Measurements from ENCODE around the gene PARP3. TPM values are rescaled to one million over a fixed set of nuclear protein-coding genes. Genes with fewer than 3 reads are reported as not detected.

PARP3 gene
- total and polyA plus RNA-seq, 9 of the 15 experiments (the other 6 are each of a cell fraction or from before 2014, with no cell fraction given): 0.46 to 6.6 (median 4.5) TPM

GRCh38 chr3:51963951-51964451, 21.8 kb downstream of the PARP3 start:
- POLR2A ChIA-PET: interaction anchor here (1.1 to 1.9 kb wide), 2 partner anchors 15 to 21 kb away, joined by 3 to 6 read pairs; no protein-coding TSS in a partner anchor
- BruUV-seq (replicated peaks): no TSS peak
- H2AFZ ChIP-seq (ENCODE audit: low read depth, low read length): no peak overlapping the region
- TF ChIP-seq, protein P1, sequence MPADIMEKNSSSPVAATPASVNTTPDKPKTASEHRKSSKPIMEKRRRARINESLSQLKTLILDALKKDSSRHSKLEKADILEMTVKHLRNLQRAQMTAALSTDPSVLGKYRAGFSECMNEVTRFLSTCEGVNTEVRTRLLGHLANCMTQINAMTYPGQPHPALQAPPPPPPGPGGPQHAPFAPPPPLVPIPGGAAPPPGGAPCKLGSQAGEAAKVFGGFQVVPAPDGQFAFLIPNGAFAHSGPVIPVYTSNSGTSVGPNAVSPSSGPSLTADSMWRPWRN (IDR thresholded peaks at IDR 0.05; ENCODE audit: low read depth): no peak
- no peak for TF ChIP-seq ZNF695 (CRISPR knock-in tag; IDR thresholded peaks at IDR 0.05)
- in situ Hi-C loops (cut with MboI) (no loop called here), intact Hi-C loops (cut with micrococcal nuclease) (no loop called here)
- no peak overlapping the region for H3K4me3 ChIP-seq
- peaks cover 0 to 17% of the 10 kb centered on the region in 2 experiments; a peak in 2 of 5 replicates for H3K27me3 ChIP-seq (ENCODE audit: control insufficient read depth in 2 of 2, insufficient read depth in 2 of 2, low read length in 2 of 2)
- no peak for DNase-seq (ENCODE audit: extremely low read depth in 1 of 4, low spot score in 3 of 4)
- FAIRE-seq: no peak
- CTCF ChIA-PET (ENCODE audit: low intra/inter-chr PET ratio): no interaction called here
- H3K36me3 ChIP-seq (ENCODE audit: control insufficient read depth, insufficient read depth, low read length): peaks cover 6% of the 10 kb centered on the region; the same call in 1 of the 3 replicates
- 33% methylated on average over 4 of the region's 12 CpGs for WGBS (ENCODE audit: insufficient coverage, low coverage, missing lambda C conversion rate)
- peaks cover 0 to 45% of the 10 kb centered on the region in 2 experiments; a peak in 3 of 5 replicates for H3K4me1 ChIP-seq (replicated peaks in 1 of 2; ENCODE audit: control insufficient read depth in 2 of 2, insufficient read depth in 2 of 2, low read length in 2 of 2)
- no peaks in the 10 kb centered on the region; the same call in 2 of the 3 replicates for H3K79me2 ChIP-seq (ENCODE audit: control insufficient read depth, insufficient read depth, low read length)
- peaks cover 3% of the 10 kb centered on the region for H3K9me1 ChIP-seq (ENCODE audit: control insufficient read depth, insufficient read depth, low read length)
- no peak overlapping the region for H3K9ac ChIP-seq (ENCODE audit: insufficient read depth in 1 of 2, low read depth in 2 of 2, low read length in 2 of 2)
- 0 out of 2 replicates have a peak, but pooled peaks cover 6% of the 10 kb centered on the region for H4K20me1 ChIP-seq (replicated peaks; ENCODE audit: control insufficient read depth, insufficient read depth, low read length)
- H3K27ac ChIP-seq (ENCODE audit: extremely low read depth, low read depth, low read length): no peak overlapping the region
- no peak overlapping the region for H3K4me2 ChIP-seq (ENCODE audit: insufficient read depth, low read length)
- H3K9me3 ChIP-seq (replicated peaks; ENCODE audit: control insufficient read depth, insufficient read depth, low read depth, low read length): no peaks in the 10 kb centered on the region
- ATAC-seq: no peak

GRCh38 chr3:51964521-51964920, 22.4 kb downstream of the PARP3 start:
- in situ Hi-C loops (cut with MboI) (no loop called here), intact Hi-C loops (cut with micrococcal nuclease) (no loop called here)
- H3K27me3 ChIP-seq (ENCODE audit: control insufficient read depth in 2 of 2, insufficient read depth in 2 of 2, low read length in 2 of 2): peaks cover 0 to 17% of the 10 kb centered on the region in 2 experiments; a peak in 2 of 5 replicates
- H3K4me1 ChIP-seq (replicated peaks in 1 of 2; ENCODE audit: control insufficient read depth in 2 of 2, insufficient read depth in 2 of 2, low read length in 2 of 2): peaks cover 0 to 48% of the 10 kb centered on the region in 2 experiments; a peak in 3 of 5 replicates
- no peaks in the 10 kb centered on the region; the same call in 2 of the 3 replicates for H3K79me2 ChIP-seq (ENCODE audit: control insufficient read depth, insufficient read depth, low read length)
- 0 out of 2 replicates have a peak, but pooled peaks cover 6% of the 10 kb centered on the region for H4K20me1 ChIP-seq (replicated peaks; ENCODE audit: control insufficient read depth, insufficient read depth, low read length)
- H3K4me3 ChIP-seq: no peak overlapping the region
- CTCF ChIA-PET (ENCODE audit: low intra/inter-chr PET ratio): no interaction called here
- no peak overlapping the region for H3K4me2 ChIP-seq (ENCODE audit: insufficient read depth, low read length)
- DNase-seq (ENCODE audit: extremely low read depth in 1 of 4, low spot score in 3 of 4) (no peak), FAIRE-seq (no peak), ATAC-seq (no peak)
- peaks cover 3% of the 10 kb centered on the region for H3K9me1 ChIP-seq (ENCODE audit: control insufficient read depth, insufficient read depth, low read length)
- peak overlapping the region in 1 of 2 experiments; percentile 26; a peak in 1 of 4 replicates for H3K9ac ChIP-seq (ENCODE audit: insufficient read depth in 1 of 2, low read depth in 2 of 2, low read length in 2 of 2)
- H3K36me3 ChIP-seq (ENCODE audit: control insufficient read depth, insufficient read depth, low read length): peaks cover 11% of the 10 kb centered on the region; the same call in 1 of the 3 replicates
- no peaks in the 10 kb centered on the region for H3K9me3 ChIP-seq (replicated peaks; ENCODE audit: control insufficient read depth, insufficient read depth, low read depth, low read length)
- POLR2A ChIA-PET: interaction anchor here (0.6 to 0.7 kb wide), 2 partner anchors 10 to 27 kb away, joined by 3 to 4 read pairs; partner anchors contain the start of gene ABHD14B
- 31% methylated on average over 3 of the region's 4 CpGs for WGBS (ENCODE audit: insufficient coverage, low coverage, missing lambda C conversion rate)
- H2AFZ ChIP-seq (ENCODE audit: low read depth, low read length): no peak overlapping the region
- H3K27ac ChIP-seq (ENCODE audit: extremely low read depth, low read depth, low read length): no peak overlapping the region
- BruUV-seq (replicated peaks): no TSS peak
- no peak for TF ChIP-seq TRIM24 (IDR thresholded peaks at IDR 0.05)
- TF ChIP-seq HDAC3 (IDR thresholded peaks at IDR 0.05; ENCODE audit: borderline replicate concordance, partially characterized antibody): no peak
- TF ChIP-seq SIX5 (IDR thresholded peaks at IDR 0.05; ENCODE audit: borderline replicate concordance in 1 of 2, insufficient read depth in 1 of 2, low read depth in 1 of 2, low read length in 2 of 2): no peak
- no peak for TF ChIP-seq SRSF9 (IDR thresholded peaks at IDR 0.05; ENCODE audit: borderline replicate concordance, low read depth, low read length)
- TF ChIP-seq ZNF197 (CRISPR knock-in tag; IDR thresholded peaks at IDR 0.05; ENCODE audit: low read depth): no peak
- TF ChIP-seq GTF2A2 (tag; IDR thresholded peaks at IDR 0.05): no peak
- no peak for TF ChIP-seq MBD1 (CRISPR knock-in tag; IDR thresholded peaks at IDR 0.05)
- TF ChIP-seq VEZF1 (CRISPR knock-in tag; IDR thresholded peaks at IDR 0.05): no peak
- TF ChIP-seq ZBTB8A (IDR thresholded peaks at IDR 0.05; ENCODE audit: partially characterized antibody): no peak
